Gastrocnemius medialis (tissue), 4 donors: ENCODE data around the gene SP3.

Experiments used
- CTCF ChIP-seq, 5 experiments: fragments of 450-650 bp in 3 of 5; fragments of 200-600 bp in 2 of 5; sonication (generic) in 2 of 5; IDR thresholded peaks in 4 of 5; conservative IDR thresholded peaks in 1 of 5; 1 replicate in 4 of 5; 2 replicates in 1 of 5; pipeline ENCODE4 v1.5.1; 2016 to 2019; ENCODE audit warnings: antibody characterized with exemption in 5 of 5, mild to moderate bottlenecking in 3 of 5, moderate library complexity in 3 of 5
- POLR2A ChIP-seq, 2 donors: fragments of 450-650 bp; IDR thresholded peaks; one replicate each; pipeline ENCODE4 v1.6.1; 2017; ENCODE audit warnings: antibody characterized with exemption in 2 of 2, mild to moderate bottlenecking in 2 of 2, moderate library complexity in 2 of 2

GRCh38 chr2:173874003-173874893 is 90.9 kb downstream of the SP3 start:
- TF ChIP-seq CTCF (IDR thresholded peaks at IDR 0.05 in 4 of 5, conservative IDR thresholded peaks at IDR 0.05 in 1 of 5) (no peak), POLR2A (IDR thresholded peaks at IDR 0.05) (no peak)
